ENCODE results near the gene INPP5A. TPM values are rescaled to one million over a fixed set of nuclear protein-coding genes. Genes with fewer than 3 reads are reported as not detected.

Gene INPP5A
- total RNA-seq, 6 donors from 2014 or later, result 28.6 to 81.7 (median 44.8) TPM

GRCh38 chr10:132752961-132753360 lies 215.4 kb downstream of the INPP5A start:
- ATAC-seq (ENCODE audit: low FRiP score in 2 of 2) (no peak), DNase-seq (peak in 1 of 2 donors; percentile 75)
- WGBS, 2 donors, result 94% methylated on average over 22 to 28 of the region's 28 CpGs

GRCh38 chr10:132753596-132753995 lies 216.0 kb downstream of the INPP5A start:
- H3K27me3 ChIP-seq, result no peaks in the 10 kb centered on the region
- no peak overlapping the region for H3K4me3 ChIP-seq
- H3K36me3 ChIP-seq, result peaks cover 5 to 70% (median 47%) of the 10 kb centered on the region in 4 donors
- peak in 1 of 2 donors; percentile 60 for DNase-seq
- TF ChIP-seq CTCF (IDR thresholded peaks at IDR 0.05) (no peak), EP300 (IDR thresholded peaks at IDR 0.05) (no peak), POLR2AphosphoS5 (IDR thresholded peaks at IDR 0.05) (no peak), POLR2A (IDR thresholded peaks at IDR 0.05) (no peak)
- no peak for ATAC-seq (ENCODE audit: low FRiP score in 2 of 2)
- WGBS, 2 donors, result 85 to 87% methylated on average over 15 of the region's 15 CpGs
- H3K9me3 ChIP-seq, result no peaks in the 10 kb centered on the region
- no peaks in the 10 kb centered on the region for H3K4me1 ChIP-seq
- H3K27ac ChIP-seq, result no peak overlapping the region

More at GRCh38 chr10:132752961-132753360, 215.4 kb downstream of the INPP5A start:
- H3K27me3 ChIP-seq, result no peaks in the 10 kb centered on the region
- H3K36me3 ChIP-seq, result peaks cover 5 to 66% (median 45%) of the 10 kb centered on the region in 4 donors
- TF ChIP-seq POLR2A (IDR thresholded peaks at IDR 0.05) (no peak), CTCF (IDR thresholded peaks at IDR 0.05) (no peak), POLR2AphosphoS5 (IDR thresholded peaks at IDR 0.05) (no peak), EP300 (IDR thresholded peaks at IDR 0.05) (no peak)
- no peaks in the 10 kb centered on the region for H3K9me3 ChIP-seq
- no peak overlapping the region for H3K27ac ChIP-seq
- H3K4me3 ChIP-seq, result no peak overlapping the region
- H3K4me1 ChIP-seq, result no peaks in the 10 kb centered on the region

- H3K9me3 ChIP-seq, result no peaks in the 10 kb centered on the region
- DNase-seq (peak in 1 of 2 donors; percentile 73), ATAC-seq (ENCODE audit: low FRiP score in 2 of 2) (no peak)
- 80 to 96% methylated on average over 1 to 18 of the region's 18 CpGs for WGBS, 2 donors
- no peaks in the 10 kb centered on the region for H3K27me3 ChIP-seq
- no peak overlapping the region for H3K27ac ChIP-seq
- H3K4me1 ChIP-seq, result no peaks in the 10 kb centered on the region
- TF ChIP-seq EP300 (IDR thresholded peaks at IDR 0.05), result no peak
- TF ChIP-seq POLR2A (IDR thresholded peaks at IDR 0.05), result no peak
- no peak for TF ChIP-seq CTCF (IDR thresholded peaks at IDR 0.05)
- no peak for TF ChIP-seq POLR2AphosphoS5 (IDR thresholded peaks at IDR 0.05)
- no peak overlapping the region for H3K4me3 ChIP-seq
- H3K36me3 ChIP-seq, result peaks cover 5 to 74% (median 48%) of the 10 kb centered on the region in 4 donors
Observed at GRCh38 chr10:132754071-132754470, 216.5 kb downstream of the INPP5A start.

GRCh38 chr10:132755166-132755711 lies 217.7 kb downstream of the INPP5A start:
- ATAC-seq (ENCODE audit: low FRiP score in 2 of 2), result no peak

More at GRCh38 chr10:132755166-132755711, 217.7 kb downstream of the INPP5A start:
- no peaks in the 10 kb centered on the region for H3K9me3 ChIP-seq
- TF ChIP-seq CTCF (IDR thresholded peaks at IDR 0.05) (no peak), POLR2AphosphoS5 (IDR thresholded peaks at IDR 0.05) (no peak), POLR2A (IDR thresholded peaks at IDR 0.05) (no peak), EP300 (IDR thresholded peaks at IDR 0.05) (no peak)
- no peaks in the 10 kb centered on the region for H3K4me1 ChIP-seq
- H3K27me3 ChIP-seq, result no peaks in the 10 kb centered on the region
- H3K4me3 ChIP-seq, result no peak overlapping the region
- peaks cover 5 to 74% (median 49%) of the 10 kb centered on the region in 4 donors for H3K36me3 ChIP-seq
- DNase-seq, result no peak
- WGBS, 2 donors, result 96% methylated on average over 15 of the region's 15 CpGs
- no peak overlapping the region for H3K27ac ChIP-seq

Data from upper lobe of left lung (tissue), 6 donors.